ENCODE measurements around the gene MAP3K3. TPM values are rescaled to one million over a fixed set of nuclear protein-coding genes. Genes with fewer than 3 reads are reported as not detected.

The MAP3K3 gene
- total RNA-seq, 1 experiment from 2014 or later = 14.5 TPM

DNA sequence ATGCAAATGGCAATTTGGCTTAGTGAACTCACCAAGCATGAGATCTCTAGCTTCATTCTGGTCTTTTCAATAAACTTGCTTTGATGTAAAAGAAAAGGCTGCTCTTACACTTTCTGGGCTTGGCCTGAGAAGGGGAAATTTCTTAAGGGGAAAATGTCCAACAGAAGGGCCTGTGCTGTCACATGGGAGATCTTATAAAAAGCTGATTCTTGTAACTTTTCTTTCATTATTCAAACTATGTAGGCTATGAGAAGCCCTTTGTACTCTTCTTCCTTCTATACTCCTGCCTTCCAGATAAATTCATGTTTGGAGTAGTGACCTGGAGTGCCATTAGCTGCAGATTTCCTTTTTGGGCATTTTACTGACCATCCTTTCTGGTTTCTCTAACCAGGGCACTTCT, 60.8 kb downstream of the MAP3K3 start:
- in situ Hi-C loops (cut with HindIII; ENCODE audit: low pct_unique_long_range_greater_than_20kb, low sequenced_read_pairs) = no loop called here
- DNase-seq (ENCODE audit: low read depth) = no peak

DNA sequence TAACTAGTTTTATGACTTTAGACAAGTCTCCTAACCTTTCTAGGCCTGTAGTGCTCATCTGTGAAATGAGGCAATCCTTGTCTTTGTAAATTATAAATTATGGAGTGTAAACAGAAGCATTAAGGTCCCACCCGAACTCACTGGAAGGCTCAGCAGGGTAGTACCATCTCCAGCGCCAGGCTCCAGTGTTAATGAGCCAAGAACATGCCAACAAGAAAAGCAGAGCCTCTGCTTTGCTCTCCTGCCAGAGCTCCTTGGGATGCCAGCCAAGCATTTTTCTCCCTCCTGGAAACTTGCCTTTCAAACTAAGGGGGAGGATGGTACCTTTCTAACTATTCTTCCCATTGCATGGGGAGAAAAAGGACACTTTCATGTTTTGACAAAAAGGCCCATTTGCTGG, 62.8 kb downstream of the MAP3K3 start:
- no peak for DNase-seq (ENCODE audit: low read depth)
- in situ Hi-C loops (cut with HindIII; ENCODE audit: low pct_unique_long_range_greater_than_20kb, low sequenced_read_pairs) = no loop called here

DNA sequence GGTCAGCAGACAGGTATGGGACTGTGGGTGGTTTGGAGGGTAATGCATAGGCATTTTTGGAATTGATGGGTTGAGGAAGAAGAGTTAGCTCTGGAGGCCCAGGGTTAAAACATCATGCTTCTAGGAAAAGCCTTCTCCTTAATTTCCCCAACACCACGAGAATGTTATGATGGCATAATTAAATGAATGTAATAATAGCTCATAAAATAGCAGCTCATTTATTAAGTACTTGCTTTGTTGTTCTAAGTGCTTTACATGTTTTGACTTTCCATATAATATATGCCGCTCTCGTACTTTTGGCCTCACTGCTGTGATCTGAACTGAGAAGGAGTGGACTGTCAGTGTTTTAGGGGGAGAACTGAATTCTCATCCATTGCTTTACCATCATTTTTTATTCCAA, 63.4 kb downstream of the MAP3K3 start:
- in situ Hi-C loops (cut with HindIII; ENCODE audit: low pct_unique_long_range_greater_than_20kb, low sequenced_read_pairs) = no loop called here
- no peak for DNase-seq (ENCODE audit: low read depth)

DNA sequence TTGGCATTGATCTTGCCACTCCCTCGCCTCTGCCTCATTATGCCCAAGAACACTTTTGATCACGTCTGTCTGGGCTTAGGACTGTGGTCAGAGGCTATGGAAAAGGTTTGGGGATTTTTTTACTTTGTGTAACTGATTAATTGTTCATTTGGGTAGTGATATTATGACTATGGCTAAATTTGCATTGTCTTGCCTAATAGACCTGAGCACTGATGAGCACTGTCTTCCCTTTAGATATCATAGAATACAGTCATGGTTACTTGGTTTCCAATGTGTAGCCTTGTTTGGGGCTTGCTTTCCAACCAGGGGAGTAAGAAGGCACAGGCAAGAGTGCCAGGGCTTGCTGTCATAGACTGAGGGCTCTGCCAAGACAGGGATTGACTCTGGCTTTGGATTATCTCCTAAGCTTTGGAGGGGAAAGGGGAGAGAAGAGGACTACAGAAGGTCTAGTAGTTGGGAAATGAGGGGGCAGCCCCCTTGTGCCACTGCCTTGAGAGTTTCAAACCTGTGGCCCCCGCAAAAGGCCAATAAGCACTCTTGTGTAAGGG, 64.0 kb downstream of the MAP3K3 start:
- in situ Hi-C loops (cut with HindIII; ENCODE audit: low pct_unique_long_range_greater_than_20kb, low sequenced_read_pairs) = no loop called here
- no peak for DNase-seq (ENCODE audit: low read depth)

DNA sequence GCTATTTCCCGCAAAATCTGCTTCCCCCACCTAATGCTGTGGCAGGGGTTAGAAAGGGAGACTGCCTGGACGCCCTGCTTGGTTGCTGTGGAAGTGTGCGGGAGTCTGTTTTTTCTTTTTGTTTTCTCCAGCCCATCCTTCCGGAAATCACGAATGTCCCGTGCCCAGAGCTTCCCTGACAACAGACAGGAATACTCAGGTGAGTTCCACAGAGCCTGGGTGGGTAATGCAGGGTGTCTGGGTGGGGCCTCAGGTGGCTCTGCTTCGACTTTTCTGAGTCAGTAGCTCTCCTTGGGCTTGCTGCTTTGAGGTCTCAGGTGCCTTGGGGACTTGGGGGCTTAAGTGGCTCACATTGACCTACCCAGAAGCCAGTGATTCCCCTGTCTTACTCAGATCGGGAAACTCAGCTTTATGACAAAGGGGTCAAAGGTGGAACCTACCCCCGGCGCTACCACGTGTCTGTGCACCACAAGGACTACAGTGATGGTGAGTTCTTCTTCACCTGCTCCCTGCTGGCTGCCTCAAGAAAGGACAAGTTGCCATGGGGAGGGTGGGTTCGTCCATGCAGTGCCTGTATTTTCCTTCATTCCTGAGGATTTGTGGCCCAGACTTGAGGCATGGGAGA, 66.3 kb downstream of the MAP3K3 start:
- DNase-seq (ENCODE audit: low read depth) = no peak
- in situ Hi-C loops (cut with HindIII; ENCODE audit: low pct_unique_long_range_greater_than_20kb, low sequenced_read_pairs) = no loop called here

DNA sequence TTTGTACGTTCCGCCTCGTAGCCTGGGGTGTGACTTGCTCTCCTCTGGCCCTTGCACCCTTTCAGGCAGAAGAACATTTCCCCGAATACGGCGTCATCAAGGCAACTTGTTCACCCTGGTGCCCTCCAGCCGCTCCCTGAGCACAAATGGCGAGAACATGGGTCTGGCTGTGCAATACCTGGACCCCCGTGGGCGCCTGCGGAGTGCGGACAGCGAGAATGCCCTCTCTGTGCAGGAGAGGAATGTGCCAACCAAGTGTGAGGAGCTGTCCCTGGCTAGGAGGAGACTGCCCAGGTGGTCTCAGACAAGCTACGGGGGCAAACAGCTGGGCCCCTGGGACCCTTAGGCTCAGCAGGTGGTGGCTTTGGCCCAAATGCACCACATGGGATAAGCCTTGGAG, 67.3 kb downstream of the MAP3K3 start:
- in situ Hi-C loops (cut with HindIII; ENCODE audit: low pct_unique_long_range_greater_than_20kb, low sequenced_read_pairs) = no loop called here
- no peak for DNase-seq (ENCODE audit: low read depth)

DNA sequence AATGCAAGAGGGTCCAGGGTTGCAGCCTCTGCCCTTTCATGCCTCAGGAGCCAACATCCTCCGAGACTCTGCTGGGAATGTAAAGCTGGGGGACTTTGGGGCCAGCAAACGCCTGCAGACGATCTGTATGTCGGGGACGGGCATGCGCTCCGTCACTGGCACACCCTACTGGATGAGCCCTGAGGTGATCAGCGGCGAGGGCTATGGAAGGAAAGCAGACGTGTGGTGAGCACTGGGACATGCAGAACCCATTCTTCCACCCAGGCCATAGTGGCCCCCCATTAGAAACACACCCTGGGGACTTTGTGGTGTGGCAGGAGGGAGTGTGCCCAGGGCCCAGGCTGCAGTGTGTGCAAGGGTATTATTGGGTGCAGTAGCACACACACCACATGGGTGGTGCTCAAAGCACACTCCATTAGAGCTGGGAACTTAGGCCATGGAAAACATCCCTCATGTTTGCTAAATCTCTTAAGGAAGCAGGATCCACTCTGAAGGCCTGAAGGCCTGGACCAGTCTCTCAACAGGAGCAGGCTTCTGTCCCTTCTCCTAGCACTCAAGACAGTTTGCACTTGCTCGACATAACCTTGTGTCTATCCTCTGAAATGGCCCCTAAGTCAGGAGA, 70.1 kb downstream of the MAP3K3 start:
- DNase-seq (ENCODE audit: low read depth) = no peak
- in situ Hi-C loops (cut with HindIII; ENCODE audit: low pct_unique_long_range_greater_than_20kb, low sequenced_read_pairs) = no loop called here

DNA sequence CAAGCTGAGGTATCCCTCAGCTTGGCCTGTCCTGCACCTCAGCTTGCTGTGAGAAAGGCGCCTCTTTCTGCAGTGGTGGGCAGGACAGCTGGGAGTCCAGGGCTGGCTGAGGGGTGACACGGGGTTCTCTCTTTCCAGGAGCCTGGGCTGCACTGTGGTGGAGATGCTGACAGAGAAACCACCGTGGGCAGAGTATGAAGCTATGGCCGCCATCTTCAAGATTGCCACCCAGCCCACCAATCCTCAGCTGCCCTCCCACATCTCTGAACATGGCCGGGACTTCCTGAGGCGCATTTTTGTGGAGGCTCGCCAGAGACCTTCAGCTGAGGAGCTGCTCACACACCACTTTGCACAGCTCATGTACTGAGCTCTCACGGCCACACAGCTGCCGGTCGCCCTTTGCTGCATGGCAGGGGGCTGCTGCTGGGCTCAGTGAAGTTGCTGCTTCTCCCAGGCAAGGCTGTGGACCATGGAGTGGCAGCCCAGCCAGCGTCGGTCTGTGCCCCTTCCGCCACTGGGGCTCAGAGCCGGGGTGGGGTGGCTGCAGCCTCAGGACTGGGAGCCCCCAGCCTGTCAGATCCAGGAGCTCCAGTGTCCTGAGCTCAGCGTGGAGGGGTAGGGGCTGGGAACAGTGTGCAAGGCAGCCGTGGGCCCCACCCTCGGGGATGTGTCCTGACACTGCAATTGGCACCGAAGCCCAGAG, 71.3 kb downstream of the MAP3K3 start:
- in situ Hi-C loops (cut with HindIII; ENCODE audit: low pct_unique_long_range_greater_than_20kb, low sequenced_read_pairs) = no loop called here
- DNase-seq (ENCODE audit: low read depth) = no peak

DNA sequence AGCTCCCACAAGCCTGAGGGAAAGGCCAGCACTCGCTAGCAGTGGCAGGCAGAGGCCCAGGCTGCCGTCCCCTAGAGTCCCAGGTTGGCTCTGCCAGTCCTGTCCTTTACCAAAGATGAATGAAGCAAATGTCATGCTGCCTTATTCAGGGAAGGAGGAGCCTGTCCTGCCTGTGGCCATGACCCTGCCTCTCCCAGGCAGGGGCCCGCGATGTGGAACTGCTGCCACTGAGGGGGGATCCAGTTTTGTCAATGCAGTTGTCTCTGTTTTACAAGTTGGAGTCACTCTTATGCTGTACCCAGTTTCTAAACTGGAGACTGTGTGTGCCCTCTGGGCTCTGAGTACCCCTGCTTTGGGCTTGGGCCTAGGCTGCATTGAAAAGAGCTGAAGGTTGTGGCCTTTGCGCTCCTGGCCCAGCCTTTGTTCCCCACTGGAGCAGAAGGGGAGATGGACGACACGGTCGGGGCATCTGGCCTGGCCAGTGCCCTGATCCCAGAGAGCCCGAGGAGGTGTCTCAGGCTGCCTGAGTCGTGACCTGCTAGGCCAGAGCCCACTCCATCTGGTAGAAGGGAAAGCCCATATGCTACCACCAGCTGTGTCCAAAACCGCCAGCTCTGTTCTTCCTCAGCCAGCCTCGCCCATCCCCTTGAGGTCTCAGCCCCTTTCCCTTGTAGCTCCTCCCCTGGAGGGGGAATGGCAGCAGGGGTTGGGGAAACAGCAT, 72.2 kb downstream of the MAP3K3 start:
- in situ Hi-C loops (cut with HindIII; ENCODE audit: low pct_unique_long_range_greater_than_20kb, low sequenced_read_pairs) = no loop called here

DNA sequence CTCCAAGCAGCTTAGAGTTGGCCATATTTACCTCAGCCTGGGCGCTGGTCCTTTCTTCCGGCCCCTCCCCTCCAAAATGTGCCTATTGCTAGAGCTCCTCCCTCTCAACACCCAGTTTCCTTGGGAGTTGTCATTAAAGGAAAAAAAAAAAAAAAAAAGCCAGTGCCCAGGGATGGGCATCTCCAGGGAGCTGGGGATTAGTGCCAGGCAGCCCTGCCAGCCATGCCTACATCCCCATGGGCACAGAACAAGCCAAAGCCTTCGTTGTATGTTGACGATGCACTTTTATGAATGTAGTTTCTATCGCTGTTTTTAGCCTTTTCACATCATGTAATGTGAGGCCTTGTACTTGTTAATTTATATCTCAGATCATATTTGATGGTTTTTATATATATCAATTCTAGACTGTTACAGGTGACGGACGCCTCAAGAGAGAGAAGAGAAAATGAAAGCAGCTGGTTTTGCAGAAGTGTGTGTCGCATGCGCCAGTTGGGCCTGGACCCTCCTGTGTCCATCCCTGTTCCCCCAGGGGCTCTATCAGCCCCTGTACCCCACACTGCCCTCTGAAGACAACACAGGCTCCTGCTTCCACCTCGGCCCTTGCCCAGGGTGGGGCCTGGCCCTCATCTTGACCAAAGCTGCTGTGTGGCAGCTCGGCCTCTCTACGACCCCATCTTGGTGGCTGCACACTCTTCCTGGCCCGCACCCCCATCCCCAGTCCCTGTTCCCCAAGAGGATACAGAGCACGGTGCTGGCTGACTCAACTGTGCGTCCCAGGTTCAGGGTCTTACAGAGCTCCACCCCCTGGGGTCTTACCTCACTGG, 72.9 kb downstream of the MAP3K3 start:
- in situ Hi-C loops (cut with HindIII; ENCODE audit: low pct_unique_long_range_greater_than_20kb, low sequenced_read_pairs) = no loop called here
- no peak for DNase-seq (ENCODE audit: low read depth)

More for the DNA sequence above, 72.2 kb downstream of the MAP3K3 start:
- no peak for DNase-seq (ENCODE audit: low read depth)

DNA sequence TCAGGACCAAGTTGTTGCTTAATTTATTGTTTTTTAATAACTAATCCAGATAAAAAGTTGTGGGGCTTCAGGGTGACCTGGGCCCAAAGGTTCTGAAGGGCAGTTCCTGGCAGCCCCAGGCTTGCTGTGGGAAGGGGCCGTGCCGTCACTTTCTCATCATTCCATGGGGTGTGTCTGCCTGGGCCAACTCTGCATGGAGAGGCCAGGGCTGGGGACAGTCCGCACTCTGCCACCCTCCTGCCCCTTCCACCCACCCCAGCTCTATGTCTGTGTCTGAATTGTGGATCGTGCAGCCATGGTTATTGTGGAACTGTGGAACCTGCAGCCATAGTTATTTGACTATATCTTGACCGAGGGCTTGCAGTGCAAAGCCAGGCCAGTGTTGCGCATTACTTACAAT, 73.7 kb downstream of the MAP3K3 start:
- in situ Hi-C loops (cut with HindIII; ENCODE audit: low pct_unique_long_range_greater_than_20kb, low sequenced_read_pairs) = no loop called here
- DNase-seq (ENCODE audit: low read depth) = no peak

DNA sequence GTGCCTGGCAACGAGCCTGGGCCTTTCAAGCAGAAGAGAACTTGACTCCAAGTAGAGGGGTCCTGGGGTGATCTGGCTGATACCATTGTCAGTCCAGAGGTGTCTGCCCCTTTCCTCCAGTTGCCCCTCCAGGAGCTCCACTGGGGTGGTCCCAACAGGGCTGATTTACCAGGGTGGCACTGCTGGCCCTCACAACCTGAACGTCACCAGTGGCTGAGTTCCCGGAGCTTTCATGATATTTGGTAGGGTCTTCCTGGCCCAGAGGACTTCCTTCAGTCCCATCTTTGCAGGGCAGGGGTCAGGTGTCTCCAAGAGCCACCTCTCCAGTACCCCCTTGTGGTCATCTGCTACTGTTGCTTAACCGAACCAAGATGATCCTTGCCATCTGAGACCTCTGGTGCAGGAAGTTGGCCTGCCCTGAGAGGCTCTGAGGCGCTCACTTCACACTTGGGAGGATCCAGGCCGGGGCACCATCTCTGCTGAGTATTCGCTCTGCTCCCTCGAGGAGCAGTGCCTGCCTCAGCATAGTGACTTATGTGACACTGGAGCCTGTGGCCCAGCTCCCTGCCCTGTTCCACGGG, 74.3 kb downstream of the MAP3K3 start:
- in situ Hi-C loops (cut with HindIII; ENCODE audit: low pct_unique_long_range_greater_than_20kb, low sequenced_read_pairs) = no loop called here

DNA sequence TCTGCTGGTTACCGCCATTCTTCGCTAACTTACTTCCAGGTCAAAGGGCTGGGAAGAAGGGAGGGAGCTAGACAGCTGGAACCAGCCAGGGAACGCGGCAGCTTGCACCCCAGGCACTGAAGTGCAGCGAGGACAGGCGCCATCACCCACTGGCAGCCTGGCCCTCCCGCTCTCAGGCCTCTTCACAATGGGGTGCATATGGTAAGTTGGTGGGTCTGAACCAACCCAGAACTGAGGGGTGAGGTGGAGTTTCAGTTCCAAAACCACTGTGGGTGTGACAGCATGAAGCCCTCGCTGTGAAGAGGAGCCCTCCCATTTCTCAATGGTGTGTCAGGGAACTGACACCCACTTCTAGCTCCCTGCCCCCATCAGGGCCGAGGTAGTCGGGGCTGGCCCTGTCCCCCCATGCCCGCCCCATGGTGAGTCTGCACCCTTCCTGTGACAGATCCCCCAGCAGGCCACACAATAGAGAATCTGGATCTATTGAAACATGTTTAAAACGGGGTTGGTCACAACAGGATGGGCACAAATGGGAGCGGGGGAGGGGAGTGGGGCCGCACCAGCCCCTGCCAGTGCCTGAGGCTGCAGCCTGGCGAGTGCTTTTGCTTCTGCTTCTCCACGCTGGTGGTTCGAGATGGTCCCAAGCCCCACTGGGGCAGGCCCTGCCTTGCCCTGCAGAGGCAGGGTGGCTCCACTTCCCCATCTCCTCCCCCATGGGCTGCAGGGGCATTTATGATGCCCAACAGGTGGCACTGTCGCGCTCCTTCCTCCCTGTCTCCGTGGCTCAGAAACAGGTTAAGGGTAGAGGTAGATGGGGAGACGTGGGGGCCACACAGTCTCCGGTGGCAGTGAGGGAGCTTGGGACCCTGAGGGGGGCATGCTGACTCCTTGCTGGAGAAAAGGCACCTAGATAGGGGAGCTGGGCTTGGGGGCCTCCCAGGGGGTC, 75.4 kb downstream of the MAP3K3 start:
- in situ Hi-C loops (cut with HindIII; ENCODE audit: low pct_unique_long_range_greater_than_20kb, low sequenced_read_pairs) = no loop called here
- DNase-seq (ENCODE audit: low read depth) = no peak

More for the DNA sequence above, 74.3 kb downstream of the MAP3K3 start:
- peak; percentile 33 for DNase-seq (ENCODE audit: low read depth)

DNA sequence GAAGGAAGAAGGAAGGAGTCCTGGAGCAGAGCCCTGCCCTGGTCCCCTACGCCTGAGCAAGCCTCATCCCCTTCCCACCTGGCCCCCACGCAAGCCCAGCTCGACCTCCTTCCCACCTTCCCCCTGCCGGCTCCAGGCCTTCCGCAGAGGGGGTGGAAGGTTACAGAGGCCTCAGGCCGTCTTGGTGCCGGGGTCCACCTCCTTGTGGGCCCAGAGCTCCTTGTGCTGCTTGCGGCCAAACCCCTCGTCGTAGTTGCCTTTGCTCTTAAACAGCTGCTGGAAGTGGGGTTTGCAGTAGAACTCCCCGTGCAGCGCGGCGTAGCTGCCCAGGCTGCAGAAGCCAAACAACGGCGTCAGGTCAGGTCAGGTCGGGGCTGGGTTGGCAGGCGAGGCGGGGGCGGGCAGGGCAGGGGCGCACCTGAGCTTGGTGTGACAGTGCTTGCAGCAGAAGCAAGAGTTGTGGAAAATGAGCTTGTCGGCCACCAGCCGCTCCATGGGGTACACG, 76.2 kb downstream of the MAP3K3 start:
- DNase-seq (ENCODE audit: low read depth) = no peak
- in situ Hi-C loops (cut with HindIII; ENCODE audit: low pct_unique_long_range_greater_than_20kb, low sequenced_read_pairs) = no loop called here

DNA sequence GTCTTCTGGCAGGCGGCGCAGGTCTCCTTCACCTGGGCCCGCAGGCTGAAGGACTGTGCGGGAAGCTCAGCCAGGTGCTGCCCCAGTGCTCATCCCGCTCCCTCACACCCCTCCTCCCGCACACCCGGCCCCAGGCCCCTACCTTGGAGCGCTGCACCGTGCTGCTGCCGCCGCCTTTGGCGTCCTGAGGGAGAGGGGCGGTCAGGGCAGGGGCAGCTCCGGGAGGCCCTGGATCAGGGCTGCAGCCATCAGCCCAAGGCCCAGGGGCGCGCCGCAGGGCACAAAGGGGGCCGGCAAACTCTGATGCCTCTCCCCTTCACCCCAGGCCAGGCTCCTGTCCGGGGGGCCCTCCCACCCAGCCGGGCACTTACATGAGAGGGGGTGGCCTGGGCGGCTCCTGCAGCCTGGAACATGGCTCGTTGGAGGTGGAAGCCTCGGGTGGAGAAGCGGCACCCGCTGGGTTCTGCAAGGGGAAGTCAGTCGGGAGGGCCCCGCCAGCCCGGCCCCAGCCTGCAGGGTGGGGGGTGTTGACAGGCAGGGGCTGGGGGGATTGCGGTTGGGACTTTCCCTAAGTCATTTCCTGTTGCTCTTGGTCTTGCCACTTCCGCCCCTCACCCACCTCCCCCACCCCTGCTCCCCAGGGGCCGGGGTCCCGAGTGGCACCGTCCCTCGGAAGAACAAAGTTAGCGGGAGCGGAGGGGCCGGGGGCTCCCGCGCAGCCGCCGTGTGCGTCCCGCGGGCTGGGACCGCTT, 76.8 kb downstream of the MAP3K3 start:
- DNase-seq (ENCODE audit: low read depth) = no peak
- in situ Hi-C loops (cut with HindIII; ENCODE audit: low pct_unique_long_range_greater_than_20kb, low sequenced_read_pairs) = no loop called here
